AML-193 (cell line): ENCODE measurements around the gene KLHL21.
"Not testable (repeated sequence)": the region's sequence is repeated elsewhere in the genome, so short reads cannot be mapped to it uniquely, and the experiment has no call there.

Source experiments
- DNase-seq, 2 experiments: peaks; one replicate each; lab custom pipeline; 2025; lab: John Stamatoyannopoulos, UW

Gene KLHL21

GRCh38 chr1:6600410-6601048 is 2.1 kb downstream of the KLHL21 start:
- no peak for DNase-seq

- DNase-seq = not testable (repeated sequence)
These were observed 2.7 kb downstream of the KLHL21 start for GRCh38 chr1:6599991-6600390.

GRCh38 chr1:6599141-6599975 is 3.3 kb downstream of the KLHL21 start:
- peak; percentile 86 to 87 for DNase-seq

GRCh38 chr1:6597777-6598131 is 4.9 kb downstream of the KLHL21 start:
- no peak for DNase-seq

DNA sequence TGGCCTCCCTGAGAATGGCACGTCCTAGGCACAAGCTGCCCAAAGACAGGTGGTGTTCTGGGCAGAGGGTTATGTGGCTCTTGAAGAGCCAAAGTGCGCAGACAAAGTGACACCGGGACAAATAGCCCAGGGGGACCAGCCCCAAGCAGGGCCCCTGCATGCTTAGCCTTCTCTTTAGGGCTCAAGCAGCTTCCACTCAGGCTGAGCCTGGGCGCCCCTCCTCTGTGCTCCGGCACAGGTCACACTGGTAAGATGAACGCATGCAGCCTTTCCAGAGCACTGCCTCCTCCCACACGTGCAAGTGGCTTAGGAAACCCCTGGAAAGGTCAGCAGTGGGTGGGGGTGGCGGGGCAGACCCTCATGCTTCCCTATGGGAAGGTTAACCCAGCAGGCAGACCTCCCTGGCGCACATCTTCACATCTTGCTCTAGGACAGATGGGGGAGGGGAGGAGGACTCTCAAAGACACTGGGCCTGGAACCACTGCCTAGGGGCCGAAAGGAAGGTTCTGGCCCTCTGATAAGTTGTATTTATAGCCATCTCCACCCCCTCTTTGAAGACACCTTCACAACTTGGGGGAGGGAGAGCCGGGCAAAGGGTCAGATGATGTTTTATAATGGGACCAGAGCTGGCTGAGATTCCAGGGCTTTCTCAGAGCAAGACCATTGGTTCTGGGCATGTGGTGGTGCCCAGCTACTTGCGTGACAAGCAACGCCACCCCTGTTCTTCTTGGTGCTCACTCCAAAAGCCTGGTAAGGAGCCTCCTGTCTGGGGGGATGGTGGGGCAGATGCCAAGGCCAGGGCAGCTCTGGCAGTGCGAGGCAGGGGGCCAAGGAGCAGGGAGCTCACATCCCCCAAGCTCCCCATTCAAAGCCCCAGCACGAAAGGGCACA is 5.5 kb downstream of the KLHL21 start:
- DNase-seq = no peak

GRCh38 chr1:6596351-6596750 is 6.3 kb downstream of the KLHL21 start:
- DNase-seq = no peak

DNA sequence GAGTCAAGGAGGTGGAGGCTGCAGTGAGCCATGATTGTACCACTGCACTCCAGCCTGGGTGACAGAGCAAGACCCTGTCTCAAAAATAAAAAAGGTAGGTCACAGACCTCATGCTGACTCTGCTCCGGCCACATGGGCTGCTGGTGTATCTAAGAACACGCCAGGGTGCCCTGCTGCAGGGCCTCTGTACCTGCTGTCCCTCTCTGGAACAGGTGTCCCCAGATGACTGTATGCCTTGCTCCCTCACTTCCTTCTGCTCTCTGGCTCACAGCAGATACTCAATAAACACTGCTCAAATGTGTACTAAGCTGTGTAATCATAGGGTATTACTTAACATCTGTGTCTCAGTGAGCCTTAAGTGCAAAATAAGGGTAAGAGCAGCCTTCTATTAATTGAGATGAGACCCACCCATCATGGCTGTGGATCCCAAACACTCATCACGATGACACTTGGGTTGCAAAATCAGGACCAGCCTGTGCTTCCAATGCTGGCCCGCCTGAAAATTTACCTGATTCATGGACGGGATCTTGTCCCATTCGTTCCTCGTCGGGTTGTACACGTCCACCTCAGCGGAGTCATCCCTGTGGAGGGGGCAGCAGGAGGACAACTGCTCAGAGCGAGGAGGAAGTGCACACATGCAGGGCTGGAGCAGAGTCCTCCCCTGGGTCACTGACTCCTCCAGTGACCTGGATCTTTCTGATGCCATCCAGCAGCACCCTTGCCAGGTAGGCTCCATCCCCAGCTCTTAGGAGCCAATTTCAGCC is 7.5 kb downstream of the KLHL21 start:
- DNase-seq = no peak

DNA sequence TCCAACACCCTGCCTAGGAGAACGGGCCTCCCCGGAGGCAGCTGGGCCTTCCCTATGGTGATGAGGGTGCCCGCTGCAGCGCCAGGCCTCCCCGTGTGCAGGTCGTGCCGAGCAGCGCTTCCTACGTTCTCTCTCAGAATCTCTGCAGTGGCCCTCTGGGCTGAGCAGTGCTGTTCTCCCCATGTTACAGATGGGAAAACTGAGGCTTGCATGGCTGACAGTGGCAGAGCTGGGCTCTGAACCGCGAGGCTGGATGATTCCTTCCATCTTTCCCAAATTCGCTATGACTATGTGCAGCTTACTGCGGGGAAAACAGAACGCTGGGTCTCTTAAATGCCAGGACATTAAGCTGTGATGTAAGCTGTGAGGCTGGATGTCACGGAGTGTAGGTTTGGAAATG is 8.9 kb downstream of the KLHL21 start:
- DNase-seq = no peak

GRCh38 chr1:6592865-6593593 is 9.6 kb downstream of the KLHL21 start:
- no peak for DNase-seq

DNA sequence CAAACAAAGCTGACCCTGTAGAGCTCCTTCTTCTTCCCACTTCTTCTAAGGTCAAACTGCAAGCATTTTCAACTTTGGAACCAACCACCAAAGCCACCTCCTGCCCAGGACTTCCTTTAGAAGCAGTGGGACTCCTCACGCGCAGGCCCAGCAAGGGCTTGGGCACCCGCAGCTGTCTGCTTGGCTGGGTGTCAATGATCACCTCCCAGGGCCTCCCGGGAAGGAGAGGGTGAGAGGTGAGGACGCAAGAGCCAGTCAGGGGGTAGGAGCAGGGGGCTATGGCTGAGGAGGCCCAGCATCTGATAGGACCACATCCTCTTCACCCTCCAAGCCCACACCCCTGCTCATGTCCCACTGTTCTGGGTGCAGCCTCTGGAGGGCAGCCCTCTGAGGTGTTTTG is 10.2 kb downstream of the KLHL21 start:
- DNase-seq = no peak

DNA sequence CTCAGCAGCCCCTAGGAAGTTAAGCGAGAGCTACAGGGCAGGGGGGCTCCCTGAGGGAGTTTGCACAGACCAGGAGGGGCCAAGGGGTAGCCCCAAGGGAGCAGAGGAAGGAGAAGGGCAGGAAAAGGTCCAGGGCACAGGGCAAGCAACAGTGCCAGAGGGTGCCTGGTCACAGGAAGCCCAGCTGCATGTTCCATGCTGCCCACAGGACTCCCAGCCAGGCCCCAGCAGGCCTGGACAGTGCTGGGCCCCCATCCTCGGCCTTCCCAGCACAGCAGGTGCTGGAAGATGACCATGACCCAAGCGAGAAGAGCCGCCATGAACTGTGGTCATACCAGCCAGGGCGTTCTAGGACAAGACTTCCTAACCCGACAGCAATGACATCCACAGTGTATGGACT is 11.0 kb downstream of the KLHL21 start:
- no peak for DNase-seq

- peak; percentile 25 to 50 for DNase-seq
These were observed 11.4 kb downstream of the KLHL21 start for GRCh38 chr1:6591222-6591621.

DNA sequence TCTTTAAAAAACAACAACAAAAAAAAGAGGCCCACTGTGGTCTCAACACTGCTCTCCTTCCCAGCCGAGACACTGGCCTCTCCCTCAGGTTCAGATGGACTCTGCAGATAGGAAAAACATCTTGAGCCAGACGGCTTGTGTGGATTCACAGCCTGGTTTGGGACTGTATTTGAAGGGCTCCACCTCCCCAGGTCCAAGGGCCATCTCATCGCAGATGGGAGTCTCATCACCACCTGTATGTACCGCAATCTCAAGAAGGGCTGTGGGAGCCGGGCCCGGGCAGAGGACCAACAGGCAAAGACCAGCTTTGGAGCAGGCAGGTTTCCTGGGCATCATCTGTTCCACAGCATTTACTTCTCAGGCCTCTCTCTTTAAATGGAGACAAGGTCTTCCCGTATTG is 12.6 kb downstream of the KLHL21 start:
- no peak for DNase-seq

- no peak for DNase-seq
These were observed 13.7 kb downstream of the KLHL21 start for GRCh38 chr1:6588893-6589520.

DNA sequence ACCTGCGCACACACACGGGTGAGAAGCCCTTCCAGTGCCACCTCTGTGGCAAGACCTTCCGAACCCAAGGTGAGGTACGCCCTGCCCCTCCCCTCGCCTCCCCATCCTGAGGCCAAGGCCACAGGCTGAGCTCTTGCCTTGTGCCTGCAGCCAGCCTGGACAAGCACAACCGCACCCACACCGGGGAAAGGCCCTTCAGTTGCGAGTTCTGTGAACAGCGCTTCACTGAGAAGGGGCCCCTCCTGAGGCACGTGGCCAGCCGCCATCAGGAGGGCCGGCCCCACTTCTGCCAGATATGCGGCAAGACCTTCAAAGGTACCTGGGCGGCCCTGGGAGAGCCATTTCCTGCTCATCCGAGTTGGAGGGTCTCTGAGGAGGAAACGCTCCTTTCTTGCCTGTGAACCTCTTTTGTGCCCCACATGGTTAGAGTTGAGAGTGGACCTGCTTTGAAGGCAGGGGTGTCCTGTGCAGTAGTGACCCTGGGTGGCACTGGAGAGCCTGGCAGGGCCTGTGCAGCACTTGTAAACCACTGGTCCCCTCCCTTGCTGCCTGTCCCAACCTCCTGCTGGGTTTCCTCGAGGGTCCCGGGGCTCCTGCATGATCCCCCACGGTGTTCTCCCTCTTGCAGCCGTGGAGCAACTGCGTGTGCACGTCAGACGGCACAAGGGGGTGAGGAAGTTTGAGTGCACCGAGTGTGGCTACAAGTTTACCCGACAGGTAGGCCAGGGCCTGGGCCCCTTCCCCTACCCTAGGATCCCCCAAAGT is 14.4 kb downstream of the KLHL21 start:
- no peak for DNase-seq

GRCh38 chr1:6587261-6588005 is 15.2 kb downstream of the KLHL21 start:
- DNase-seq = no peak

GRCh38 chr1:6586404-6586816 is 16.3 kb downstream of the KLHL21 start:
- DNase-seq = no peak

GRCh38 chr1:6585841-6586240 is 16.8 kb downstream of the KLHL21 start:
- no peak for DNase-seq

GRCh38 chr1:6585081-6585722 is 17.5 kb downstream of the KLHL21 start:
- no peak for DNase-seq
